Activated T-helper 9 cell treated with anti-CD3 and anti-CD28 coated beads, Interleukin-2, amount 50 U/mL, for 16 hours (primary cell): ENCODE measurements around the gene PIGP.
A peak's percentile ranks its signal among the peaks of the same experiment; 100 is the strongest.
"Not testable (repeated sequence)": the region's sequence is repeated elsewhere in the genome, so short reads cannot be mapped to it uniquely, and the experiment has no call there.

Source experiments
- DNase-seq: peaks from one replicate; pipeline ENCODE4 v3.0.0-alpha.2; 2020; ENCODE audit warnings: low read depth

The PIGP gene

GRCh38 chr21:37072988-37073416, at the start of gene PIGP, which contains the start of gene TTC3:
Gene PIGP (minus strand): TSS chr21:37073071. CDS start chr21:37072515, 556 bp downstream.
Gene TTC3 (plus strand): TSS chr21:37073254. CDS start chr21:37087258, 14,004 bp downstream.
- peak; percentile 96 for DNase-seq

- DNase-seq = no peak
These were observed 46.7 kb upstream of the PIGP start for GRCh38 chr21:37119421-37120218.

- DNase-seq = no peak
These were observed 45.4 kb upstream of the PIGP start for GRCh38 chr21:37118187-37118826.

DNA sequence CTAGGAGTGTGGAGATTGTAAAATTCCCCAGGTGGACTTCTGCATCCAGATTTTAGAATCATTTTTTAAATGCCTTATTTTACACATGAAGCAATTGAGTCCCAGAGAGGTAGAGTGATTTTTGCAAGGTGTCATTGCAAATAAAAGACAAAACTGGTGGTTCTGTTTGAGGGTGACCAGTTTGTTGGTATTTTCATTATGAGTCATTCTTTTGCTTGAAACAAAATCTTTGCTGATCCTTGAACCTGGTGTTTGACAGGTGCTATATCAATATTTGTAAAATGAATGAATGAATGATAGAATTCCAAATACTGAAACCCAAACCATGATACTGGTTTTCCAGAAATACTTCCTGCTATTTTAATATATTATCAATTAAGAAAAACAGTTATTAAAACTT, 44.3 kb upstream of the PIGP start:
- no peak for DNase-seq

DNA sequence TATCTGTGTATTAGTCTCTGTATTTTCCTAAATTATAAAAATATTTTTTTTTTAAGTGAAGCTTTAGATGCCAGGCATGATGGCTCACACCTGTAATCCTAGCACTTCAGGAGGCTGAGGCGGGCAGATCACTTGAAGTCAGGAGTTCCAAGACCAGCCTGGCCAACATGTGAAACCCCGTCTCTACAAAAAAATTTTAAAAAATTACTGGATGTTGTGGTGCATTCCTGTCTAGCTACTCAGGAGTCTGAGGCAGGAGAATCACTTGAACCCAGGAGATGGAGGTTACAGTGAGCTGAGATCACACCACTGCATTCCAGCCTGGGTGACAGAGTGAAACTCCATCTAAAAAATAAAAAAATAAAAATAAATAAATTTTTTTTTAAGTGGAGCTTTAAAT, 43.6 kb upstream of the PIGP start:
- DNase-seq = not testable (repeated sequence)

DNA sequence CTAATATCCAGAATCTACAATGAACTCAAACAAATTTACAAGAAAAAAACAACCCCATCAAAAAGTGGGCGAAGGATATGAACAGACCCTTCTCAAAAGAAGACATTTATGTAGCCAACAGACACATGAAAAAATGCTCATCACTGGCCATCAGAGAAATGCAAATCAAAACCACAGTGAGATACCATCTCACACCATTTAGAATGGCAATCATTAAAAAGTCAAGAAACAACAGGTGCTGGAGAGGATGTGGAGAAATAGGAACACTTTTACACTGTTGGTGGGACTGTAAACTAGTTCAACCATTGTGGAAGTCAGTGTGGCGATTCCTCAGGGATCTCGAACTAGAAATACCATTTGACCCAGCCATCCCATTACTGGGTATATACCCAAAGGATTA, 41.4 kb upstream of the PIGP start:
- not testable (repeated sequence) for DNase-seq

- DNase-seq = not testable (repeated sequence)
These were observed 38.2 kb upstream of the PIGP start for GRCh38 chr21:37111029-37111428.

DNA sequence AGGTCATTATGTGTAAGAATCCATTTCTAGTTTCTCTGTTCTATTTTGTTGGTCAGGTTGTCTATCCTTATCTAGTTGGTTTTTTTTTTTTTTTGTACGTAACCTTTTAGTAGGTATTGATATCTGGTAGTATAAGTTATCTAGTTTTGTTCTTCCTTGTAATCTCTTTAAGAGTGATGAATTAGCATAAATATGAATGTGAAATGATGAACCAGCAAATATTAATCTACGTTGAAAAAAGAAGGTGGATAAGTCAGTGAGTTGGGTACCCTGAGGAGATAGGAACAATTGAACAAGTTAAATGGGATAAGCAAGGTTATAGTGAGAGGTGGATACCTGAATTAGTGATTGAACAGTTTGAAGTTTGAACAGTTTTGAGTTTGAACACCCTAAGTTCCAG, 34.1 kb upstream of the PIGP start:
- DNase-seq = no peak

DNA sequence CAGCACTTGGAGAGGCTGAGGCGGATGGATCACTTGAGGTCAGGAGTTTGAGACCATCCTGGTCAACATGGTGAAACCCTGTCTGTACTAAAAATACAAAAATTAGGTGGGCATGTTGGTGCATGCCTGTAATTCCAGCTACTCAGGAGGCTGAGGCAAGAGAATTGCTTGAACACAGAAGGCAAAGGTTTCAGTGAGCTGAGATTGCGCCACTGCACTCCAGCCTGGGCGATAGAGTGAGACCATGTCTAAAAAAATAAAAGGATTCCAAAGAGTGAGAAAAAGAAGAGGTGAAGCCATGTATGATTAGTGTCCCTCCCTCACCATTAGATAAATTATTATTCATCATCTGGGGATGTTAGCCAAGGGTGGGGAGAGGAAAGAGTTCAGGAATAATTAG, 29.9 kb upstream of the PIGP start:
- DNase-seq = not testable (repeated sequence)

DNA sequence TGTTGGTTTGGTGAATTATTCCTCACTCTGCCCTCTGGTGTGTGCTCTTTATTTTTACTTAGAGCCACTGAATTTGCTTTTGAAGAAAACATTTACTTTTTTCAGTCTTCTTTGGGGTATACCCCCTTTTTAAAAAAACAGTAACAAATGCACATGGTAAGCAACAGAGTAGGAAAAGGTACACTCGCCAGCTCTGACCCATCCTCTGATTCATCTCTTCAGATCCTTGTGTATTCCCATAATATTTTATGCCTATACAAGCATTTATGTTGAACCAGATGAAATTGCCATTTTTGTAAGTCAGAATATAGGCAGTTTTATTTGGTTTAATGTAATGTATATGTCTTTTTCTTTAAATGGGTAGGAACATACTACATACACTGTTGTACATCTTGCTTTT, 28.5 kb upstream of the PIGP start:
- DNase-seq = no peak

DNA sequence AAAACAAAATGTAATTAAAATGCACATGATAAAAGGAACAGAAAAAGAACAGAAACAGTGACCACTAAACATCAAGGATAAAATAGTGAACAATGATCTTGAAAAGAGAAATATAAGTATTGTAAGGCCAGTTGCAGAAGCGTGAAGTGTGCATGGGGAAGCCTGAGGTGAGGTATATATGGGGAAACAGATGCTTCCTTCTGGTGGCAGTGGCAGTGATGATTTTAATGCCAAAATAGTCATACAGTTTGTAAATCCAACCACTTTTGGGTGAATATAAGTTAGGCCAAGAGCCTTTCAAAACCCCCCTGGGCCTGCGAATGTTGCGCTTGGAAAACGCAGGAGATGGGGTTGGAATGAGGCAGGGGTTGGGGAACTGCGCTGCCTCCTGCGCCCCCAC, 27.4 kb upstream of the PIGP start:
- DNase-seq = no peak

DNA sequence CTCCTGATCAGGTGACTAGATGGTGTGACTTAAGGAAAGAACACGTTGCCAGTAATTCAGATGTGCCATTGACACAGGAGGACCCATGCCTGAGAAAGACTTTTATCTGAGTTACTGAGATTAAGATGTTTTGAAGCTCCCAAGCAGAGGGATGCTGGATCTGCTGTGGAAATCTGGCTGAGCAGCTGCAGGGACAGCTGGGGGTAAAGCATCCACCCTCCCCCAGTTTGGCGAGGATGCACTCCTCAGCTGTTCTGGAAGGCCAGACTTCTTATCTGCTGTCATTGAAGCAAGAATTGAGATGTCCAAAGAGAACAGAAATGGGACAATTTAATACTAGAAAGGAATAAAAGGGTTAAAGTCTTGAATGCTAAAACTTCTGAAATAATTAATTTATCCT, 25.9 kb upstream of the PIGP start:
- DNase-seq = no peak

- no peak for DNase-seq
These were observed 22.9 kb upstream of the PIGP start for GRCh38 chr21:37095821-37096220.

- no peak for DNase-seq
These were observed 21.1 kb upstream of the PIGP start for GRCh38 chr21:37093977-37094376.

DNA sequence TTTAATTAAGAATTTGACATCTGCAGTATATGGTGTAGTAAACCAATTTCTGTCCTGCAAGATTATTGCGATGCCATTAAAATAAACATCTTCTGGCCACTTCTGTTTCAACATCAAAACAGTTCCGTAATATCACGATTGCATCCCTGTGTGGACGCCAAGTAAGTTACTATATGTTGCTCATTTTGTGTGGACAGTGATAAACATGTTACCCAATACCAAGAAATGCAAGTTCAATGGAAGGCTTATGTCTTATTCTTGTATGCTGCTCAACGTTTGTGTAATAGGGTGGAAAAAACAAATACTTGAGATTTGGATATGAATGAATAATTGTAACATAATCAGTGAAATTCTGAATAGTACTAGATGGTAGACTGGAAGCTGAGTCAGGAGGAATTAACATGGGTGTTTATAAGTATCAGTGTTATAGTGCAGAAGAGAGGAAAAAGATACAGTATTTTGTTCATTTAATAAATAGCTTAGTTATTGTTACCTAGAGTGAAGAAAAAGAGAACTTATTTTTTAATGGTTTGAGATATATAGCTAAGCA, 15.4 kb upstream of the PIGP start:
- no peak for DNase-seq

- no peak for DNase-seq
These were observed 14.3 kb upstream of the PIGP start for GRCh38 chr21:37087188-37087587.

GRCh38 chr21:37085726-37086125, 12.9 kb upstream of the PIGP start:
- no peak for DNase-seq

GRCh38 chr21:37082856-37083528, 10.1 kb upstream of the PIGP start:
- DNase-seq = no peak

GRCh38 chr21:37082375-37082774, 9.5 kb upstream of the PIGP start:
- no peak for DNase-seq

DNA sequence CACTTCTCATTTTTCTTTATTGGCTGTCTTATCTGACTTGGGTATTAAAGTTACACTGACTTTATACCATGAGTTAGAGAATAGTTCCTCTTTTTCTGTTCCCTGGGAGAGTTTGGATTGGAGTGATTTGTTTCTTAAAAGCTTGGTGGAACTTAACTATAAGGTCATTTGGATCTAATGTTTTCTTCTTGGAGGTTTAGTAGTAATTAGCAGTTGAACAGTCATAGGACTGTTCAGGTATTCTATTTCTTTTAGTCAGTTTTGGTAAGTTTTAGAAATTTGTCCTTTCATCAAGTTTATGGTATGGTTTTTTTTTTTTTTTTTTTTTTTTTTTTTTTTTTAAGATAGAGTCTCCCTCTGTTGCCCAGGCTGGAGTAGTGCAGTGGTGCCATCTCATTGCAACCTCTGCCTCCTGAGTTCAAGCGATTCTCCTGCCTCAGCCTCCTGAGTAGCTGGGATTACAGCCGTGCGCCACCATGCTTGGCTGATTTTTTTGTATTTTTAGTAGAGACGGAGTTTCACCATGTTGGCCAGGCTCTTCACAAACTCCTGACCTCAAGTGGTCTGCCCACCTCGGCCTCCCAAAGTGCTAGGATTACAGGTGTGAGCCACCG, 6.4 kb upstream of the PIGP start:
- DNase-seq = no peak

DNA sequence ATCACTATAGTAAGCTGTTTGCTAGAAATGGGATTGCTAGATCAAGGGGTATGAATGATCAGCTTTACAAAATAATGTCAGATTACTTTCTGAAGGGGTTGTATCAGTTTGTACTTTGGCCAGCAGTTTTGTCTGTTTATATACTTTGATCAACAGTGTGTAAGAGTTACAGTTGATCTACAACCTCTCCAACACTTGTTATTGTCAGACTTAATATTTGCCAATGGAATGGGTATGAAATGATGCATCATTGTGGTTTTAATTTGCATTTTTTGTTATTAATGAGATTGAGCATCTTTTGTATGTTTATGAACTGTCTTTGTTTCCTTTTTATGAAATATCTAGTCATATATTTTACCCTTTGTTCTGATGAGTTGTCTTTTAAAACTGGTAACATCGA, 4.5 kb upstream of the PIGP start:
- DNase-seq = no peak
